C4-2B (cell line): ENCODE results near the gene C5orf46.

Source experiments
- H3K27ac ChIP-seq: fragments of 450-650 bp; 2 replicates; pipeline ENCODE4 v1.5.1; 2017
- ZFX ChIP-seq: fragments of 450-650 bp; IDR thresholded peaks from 2 replicates; pipeline ENCODE4 v1.6.1; 2017
- TF ChIP-seq, protein P1 (sequence below): fragments of 450-650 bp; conservative IDR thresholded peaks from 2 replicates; pipeline ENCODE4 v1.5.1; 2017; ENCODE audit warnings: mild to moderate bottlenecking

The C5orf46 gene

DNA sequence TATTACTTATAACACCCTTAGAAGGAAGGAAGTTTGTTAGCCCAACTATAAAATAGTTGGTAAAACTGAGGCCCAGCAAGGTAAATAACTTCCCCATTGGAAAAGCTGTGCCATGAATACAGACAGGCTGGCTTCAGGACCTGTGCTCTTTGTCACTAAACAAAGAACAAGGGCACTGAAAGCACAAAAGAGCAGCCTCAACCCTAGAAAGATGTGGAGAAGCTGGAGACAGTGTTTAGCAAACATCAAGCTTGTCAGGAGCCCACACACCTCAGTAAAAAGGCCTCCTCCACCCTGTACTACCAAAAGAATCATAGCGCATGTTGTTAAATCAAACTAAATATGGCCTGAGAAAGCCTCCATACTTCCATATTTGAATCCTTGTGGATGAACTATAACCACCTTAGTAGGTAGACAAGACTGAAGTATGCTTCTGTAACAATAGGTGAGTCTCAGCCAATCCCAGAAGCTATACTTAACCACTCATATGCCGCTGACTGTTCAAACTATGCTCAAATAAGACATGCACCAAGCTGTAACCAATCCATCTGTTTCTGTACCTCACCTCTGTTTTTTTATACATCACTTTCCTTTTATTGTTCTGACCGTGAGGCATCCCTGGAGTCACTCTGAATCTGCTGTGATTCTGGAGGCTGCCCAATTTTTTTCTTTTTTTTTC lies 46.2 kb downstream of the C5orf46 start:
- no peak for TF ChIP-seq ZFX
- TF ChIP-seq, protein P1, sequence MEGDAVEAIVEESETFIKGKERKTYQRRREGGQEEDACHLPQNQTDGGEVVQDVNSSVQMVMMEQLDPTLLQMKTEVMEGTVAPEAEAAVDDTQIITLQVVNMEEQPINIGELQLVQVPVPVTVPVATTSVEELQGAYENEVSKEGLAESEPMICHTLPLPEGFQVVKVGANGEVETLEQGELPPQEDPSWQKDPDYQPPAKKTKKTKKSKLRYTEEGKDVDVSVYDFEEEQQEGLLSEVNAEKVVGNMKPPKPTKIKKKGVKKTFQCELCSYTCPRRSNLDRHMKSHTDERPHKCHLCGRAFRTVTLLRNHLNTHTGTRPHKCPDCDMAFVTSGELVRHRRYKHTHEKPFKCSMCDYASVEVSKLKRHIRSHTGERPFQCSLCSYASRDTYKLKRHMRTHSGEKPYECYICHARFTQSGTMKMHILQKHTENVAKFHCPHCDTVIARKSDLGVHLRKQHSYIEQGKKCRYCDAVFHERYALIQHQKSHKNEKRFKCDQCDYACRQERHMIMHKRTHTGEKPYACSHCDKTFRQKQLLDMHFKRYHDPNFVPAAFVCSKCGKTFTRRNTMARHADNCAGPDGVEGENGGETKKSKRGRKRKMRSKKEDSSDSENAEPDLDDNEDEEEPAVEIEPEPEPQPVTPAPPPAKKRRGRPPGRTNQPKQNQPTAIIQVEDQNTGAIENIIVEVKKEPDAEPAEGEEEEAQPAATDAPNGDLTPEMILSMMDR = no peak

DNA sequence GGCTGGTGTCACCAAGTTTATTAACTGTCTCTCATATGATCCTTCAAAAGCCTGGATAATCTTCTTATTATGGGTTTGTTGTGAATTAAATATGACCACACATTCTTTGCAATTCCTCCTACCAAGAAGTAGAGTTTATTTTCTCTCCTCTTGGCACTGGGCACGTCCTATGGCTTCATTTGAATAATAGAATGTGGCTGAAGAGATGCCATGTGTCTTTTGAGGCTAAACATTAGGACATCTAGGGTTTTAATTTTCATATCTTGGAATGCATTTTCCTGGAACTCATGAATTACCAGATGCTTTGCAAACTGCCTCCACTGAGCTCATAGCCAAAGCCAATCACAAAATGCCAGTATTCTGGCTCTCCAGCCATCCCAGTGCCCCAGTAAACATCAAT lies 47.8 kb downstream of the C5orf46 start:
- H3K27ac ChIP-seq = no peak overlapping the region
- TF ChIP-seq ZFX = no peak
- TF ChIP-seq, protein P1 = no peak

More for the DNA sequence above, 46.2 kb downstream of the C5orf46 start:
- no peak overlapping the region for H3K27ac ChIP-seq

DNA sequence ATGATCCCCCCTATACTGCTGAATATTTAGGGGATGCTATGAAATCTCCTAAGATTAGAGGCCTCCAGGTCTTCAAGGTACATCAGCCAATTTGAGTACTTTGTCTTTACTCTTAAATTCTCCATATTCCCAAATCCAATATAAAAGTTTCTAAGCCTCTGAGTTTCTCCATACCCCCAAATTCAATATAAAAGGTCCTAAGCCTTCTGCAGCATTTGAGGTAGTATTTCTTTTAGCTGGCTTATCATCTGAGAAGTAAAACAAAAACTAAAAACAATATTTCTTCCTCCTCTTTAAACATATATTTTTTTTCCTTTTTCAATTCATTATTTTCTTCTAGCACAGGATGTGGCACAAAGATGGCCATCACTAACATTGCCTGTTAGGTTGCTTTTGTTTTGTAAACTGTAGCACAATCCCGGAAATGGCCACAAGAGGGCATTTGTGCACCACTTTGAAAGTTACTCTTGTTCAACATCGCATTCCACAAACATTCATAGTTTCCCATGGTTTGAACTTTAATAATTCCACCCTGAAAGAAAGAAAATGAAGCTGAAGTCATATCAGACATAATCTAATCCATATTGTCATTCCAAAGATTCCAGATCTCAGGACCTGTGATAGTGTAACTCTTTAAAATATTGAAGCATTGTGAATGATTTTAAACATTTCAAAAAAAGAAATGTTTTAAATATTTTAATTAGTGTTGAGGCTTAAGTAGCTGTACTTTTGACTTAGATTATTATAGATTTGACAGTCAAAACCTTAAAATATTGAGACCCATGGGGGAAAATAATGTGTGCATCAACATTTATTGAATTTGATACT lies 48.8 kb downstream of the C5orf46 start:
- H3K27ac ChIP-seq = no peak overlapping the region
- no peak for TF ChIP-seq ZFX
- TF ChIP-seq, protein P1 = peak; percentile 93

DNA sequence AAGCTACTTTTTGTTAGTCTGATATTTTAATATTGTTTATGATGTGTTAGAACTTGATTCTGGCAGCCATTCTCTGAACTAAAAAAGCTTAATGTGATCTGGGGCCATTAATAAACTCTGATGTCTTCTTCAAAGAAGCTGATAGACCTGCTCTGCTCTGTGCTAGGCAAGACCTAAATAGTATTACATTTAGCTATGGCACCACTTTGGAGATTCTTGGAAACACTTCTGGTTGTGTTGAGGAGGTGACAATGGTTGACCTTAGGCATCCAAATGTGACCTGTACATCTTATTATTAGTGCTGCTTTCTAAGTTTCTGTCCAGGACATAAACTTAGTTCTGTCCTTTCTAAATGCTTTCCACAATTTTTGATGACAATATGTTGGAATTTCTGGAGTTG lies 49.5 kb downstream of the C5orf46 start:
- TF ChIP-seq, protein P1 = no peak
- no peak for TF ChIP-seq ZFX
- H3K27ac ChIP-seq = no peak overlapping the region

DNA sequence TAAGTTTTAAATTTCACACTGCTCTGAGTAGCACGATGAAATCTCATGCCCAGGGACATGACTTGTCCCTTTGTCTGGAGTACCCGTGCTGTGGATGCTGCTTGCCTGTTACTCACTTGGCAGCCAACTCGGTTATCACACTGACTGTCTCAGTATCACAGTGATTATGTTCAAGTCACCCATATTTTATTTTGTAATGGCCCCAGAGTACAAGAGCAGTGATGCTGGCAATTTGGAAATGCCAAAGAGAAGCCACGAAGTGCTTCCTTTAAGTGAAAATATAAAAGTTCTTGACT lies 50.6 kb downstream of the C5orf46 start:
- TF ChIP-seq ZFX = no peak
- TF ChIP-seq, protein P1 = no peak
- no peak overlapping the region for H3K27ac ChIP-seq

DNA sequence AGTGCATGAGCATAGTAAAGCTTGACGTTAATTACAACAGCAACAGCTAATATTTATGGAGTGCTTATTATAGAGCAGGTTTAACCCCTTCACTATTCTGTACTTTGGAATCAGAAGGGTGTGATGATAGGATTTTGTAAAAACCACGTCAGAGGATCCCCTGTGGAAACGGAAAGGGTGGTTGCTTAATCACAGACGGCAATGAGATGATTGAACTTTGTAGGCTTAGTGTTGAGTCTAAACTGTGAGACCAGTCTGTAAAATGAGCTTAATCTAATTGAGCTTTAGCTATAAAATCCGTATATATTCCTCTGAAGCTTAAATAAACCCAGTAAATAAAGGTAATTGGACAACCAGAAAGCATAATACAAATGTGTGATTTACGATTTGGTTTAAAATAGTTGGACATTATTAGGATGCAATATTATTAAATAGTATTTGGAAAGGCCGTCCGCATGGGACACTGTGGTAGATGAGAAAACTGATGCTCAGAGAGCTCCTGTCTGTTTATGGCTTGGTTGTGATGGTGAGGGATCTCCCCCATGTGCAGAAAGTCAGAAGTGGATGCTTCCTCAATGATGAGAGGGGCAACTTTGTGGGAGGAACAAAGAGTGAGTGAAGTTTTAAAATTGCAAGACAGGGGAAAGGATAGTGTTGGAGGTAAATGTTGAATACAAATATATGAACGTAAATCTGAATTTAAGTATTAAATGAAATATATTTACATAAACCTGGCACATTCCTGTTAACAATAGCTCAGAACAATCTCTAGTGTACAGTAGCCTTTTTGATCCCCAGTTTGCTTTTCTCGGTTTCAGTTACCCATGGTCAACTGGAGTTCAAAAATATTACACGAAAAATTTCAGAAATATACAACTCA lies 51.2 kb downstream of the C5orf46 start:
- H3K27ac ChIP-seq = no peak overlapping the region
- no peak for TF ChIP-seq ZFX
- TF ChIP-seq, protein P1 = no peak

DNA sequence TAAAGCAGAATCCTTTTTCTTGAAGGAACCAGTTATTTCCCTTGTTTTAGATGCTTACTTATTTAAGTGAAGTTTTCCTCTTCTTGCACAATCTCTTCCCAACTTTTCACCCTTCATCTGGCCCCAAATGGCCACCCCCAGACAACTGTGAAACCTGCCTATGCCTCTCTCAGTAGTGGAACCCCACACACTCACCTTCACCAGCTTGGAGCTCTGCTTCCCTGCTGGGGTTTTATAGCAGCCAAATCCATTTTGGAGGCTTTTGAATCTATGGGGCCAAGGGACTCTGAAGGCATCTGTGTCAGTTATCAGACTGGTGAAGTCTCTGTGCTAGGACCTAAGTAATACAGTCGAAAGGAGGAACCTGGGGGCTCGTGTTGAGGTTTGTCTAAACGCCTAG lies 52.0 kb downstream of the C5orf46 start:
- no peak overlapping the region for H3K27ac ChIP-seq
- TF ChIP-seq, protein P1 = no peak
- TF ChIP-seq ZFX = no peak
